Stimulated activated CD8-positive, alpha-beta memory T cell treated with anti-CD3 and anti-CD28 coated beads, Interleukin-7, amount 100 ng/mL, for 48 hours (primary cell): ENCODE measurements around the gene SUPV3L1.
"Not testable (repeated sequence)": the region's sequence is repeated elsewhere in the genome, so short reads cannot be mapped to it uniquely, and the experiment has no call there.

ENCODE experiments used
- DNase-seq, 2 donors: peaks; one replicate each; pipeline ENCODE4 v3.0.0-alpha.2; 2020; ENCODE audit warnings: low read depth in 1 of 2; ENCODE audit errors: extremely low read depth in 1 of 2

The SUPV3L1 gene

DNA sequence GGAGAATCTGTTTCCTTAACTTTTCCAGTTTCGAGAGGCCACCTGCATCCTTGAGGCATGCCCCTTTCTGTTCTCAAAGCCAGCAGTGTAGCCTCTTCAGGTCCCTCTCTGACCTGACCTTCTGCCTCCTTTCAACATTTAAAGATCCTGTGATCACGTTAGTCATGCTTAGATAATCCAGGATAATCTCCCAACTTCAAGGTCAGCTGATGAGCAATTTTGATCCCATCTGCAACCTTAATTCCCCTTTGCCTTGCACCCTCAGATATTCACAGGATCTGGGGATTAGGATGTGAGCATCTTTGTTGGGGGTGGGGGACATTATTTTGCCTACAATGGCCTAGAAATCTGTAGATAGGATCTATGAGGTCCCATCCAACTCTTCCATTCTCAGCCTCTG lies 48.1 kb downstream of the SUPV3L1 start:
- no peak for DNase-seq

DNA sequence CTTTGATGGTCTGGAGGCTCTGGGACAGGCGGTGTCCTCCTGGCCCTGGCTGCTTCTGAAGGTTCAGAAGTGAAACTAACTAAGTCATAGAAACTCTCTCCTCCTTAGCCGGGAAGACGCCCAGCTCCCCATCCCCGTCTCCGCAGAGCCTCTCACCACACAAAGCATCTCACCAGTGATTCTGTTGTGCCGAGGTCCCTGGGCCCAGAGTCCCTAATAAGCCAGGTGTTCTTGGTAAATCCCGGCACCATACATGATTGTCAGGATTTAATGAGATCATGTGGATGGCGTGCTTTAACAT lies 49.5 kb downstream of the SUPV3L1 start:
- DNase-seq = no peak

DNA sequence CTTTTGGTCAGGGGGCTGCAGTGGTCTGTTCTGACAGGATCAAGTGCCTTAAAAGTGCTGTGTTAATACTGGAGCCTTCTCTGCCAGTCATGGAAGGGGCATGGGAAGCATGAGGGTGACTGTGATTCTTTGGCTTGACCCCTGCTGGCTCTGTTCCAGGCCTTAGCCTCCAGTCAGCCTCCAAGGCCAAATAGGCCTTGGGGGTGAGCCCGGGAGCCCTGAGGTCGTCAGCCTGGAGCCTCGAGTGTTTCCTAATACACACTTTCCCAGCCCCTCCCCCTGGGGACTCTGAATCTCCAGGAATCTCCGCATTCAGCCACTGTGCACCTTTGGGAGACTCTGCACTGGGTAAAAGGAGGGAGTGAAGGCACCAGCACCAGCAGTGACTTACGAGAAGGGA lies 50.1 kb downstream of the SUPV3L1 start:
- no peak for DNase-seq

DNA sequence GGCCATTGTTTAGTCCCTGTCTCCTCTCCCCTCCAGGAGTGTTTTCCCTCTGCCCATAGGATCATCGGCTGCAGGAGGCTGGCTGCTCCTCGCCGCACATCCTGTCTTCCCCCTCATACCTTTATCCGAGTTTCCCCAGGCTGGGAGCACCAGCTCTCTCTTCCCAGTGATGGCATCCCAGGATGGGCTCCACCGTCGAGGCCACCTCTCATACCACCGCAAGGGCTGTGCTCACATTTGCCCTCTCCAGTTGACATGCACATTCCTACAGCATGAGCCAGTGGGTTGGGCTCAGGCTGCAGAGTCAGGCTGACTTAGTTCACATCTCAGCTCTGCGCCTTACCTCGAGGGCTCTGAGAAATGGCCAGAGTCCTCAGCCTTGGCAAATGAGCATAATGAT lies 52.2 kb downstream of the SUPV3L1 start:
- no peak for DNase-seq

DNA sequence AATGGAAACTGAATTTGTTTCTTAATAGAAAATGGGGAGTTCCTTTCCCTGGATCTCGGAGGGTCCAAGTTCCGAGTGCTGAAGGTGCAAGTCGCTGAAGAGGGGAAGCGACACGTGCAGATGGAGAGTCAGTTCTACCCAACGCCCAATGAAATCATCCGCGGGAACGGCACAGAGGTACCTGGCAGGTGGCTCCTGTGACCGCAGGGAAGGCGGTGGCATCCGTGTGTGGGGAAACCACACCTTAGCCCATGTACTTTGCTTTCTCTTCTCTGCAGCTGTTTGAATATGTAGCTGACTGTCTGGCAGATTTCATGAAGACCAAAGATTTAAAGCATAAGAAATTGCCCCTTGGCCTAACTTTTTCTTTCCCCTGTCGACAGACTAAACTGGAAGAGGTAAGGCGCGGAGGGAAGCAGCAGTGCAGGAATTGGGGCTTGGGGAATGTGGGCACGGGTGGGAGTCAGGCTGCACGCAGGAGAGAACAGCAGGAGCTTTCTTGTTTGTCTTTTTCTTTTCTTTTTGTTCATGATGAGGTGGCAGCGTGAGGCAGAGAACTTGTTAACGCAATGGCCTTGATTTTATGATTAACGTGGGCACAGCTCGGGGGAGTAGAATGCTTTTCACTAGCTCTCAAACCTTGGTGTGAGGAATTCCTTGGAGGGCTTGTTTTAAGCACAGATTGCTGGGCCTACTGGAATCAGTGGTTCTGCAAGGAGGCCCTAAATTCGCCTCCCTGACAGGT lies 52.9 kb downstream of the SUPV3L1 start:
- DNase-seq = no peak

DNA sequence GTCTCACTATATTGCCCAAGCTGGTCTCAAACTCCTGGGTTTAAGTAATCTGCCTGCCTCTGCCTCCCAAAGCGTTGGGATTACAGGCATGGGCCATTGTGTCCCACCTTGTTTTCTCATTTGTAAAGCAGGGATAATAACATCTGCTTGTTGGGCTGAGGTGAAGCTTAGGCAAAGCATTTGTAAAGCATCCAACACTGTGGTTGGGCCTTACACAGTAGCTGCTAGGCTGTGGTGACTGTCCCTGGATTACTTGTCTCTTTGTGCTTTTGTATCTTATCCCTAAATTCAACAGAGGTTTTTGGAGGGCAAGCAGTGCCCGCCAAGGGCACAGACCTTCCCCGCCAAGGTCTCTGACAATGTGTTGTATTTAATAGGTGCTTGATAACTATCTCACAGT lies 54.4 kb downstream of the SUPV3L1 start:
- DNase-seq = no peak

DNA sequence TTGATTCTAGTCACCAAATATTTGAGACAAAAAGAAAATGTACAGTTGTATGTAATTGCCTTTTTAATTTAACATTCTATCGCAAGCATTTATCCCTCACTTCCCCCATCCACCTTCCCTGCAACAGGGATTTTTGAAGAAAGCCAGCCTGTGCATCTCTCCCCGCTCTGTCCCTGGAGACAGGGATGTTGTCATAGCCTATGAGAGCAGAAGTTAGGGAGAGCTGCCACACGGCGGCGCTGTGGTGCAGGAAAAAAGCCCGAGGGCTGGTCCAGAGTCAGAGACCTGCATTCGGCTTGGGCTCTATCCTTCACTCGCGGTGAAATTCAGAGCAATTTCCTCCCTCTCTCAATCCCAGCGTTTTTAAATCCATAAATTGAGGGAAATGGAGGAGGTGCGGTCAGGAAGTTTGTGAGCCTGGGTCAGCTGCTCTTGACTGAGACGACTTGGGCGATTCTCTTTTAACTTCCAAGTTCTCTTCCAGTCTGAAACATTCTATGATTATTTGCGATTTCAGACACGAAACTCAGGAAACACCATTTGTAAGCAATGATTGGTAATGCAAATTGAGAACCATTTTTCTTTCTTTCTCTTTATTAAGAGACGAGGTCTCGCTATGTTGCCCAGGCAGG lies 57.6 kb downstream of the SUPV3L1 start:
- DNase-seq = peak; percentile 55 to 66

DNA sequence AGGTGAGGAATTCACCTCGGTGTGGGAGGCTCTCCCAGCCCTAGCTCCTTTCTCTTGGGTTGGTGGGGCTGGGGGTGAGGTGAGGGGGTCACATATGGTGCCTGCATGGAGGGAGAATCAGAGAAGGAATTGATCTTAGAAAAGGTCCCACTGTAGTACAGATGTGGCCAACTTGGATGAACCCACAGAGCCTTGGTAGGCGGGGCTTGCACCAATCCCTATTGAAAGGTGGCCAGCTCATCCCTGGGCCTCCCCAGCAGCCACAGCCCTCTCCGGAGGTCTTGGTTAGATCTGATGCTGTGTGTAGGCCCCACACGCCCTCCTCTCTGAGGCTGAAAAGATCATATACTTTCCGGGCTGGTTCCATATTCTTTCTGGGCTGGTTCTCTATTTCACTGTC lies 59.1 kb downstream of the SUPV3L1 start:
- DNase-seq = no peak

DNA sequence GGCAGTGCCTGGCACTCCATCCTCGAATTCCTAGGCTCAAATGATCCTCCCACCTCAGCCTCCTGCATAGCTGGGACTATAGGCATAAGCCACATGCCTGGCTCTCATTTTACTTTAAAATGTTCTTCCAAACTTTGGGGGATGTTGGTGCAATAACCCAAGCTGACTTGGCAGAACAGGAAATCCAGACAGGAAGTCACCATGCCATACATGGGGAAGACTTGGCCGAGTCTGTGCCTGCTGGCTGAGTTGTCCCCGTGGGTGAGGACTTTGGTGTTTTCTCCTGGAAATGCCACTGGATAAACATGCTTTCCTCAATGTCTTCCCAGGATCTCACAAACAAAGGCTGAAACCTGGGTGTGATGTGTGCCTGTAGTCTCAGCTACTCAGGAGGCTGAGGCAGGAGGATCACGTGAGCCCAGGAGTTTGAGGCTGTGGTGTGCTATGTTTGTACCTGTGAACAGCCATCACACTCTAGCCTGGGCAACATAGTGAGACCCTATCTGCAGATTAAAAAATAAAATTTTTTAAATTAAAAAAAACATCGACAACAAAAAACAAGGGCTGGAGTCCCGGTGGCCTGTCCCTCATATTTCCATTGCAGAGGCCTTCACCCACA lies 59.9 kb downstream of the SUPV3L1 start:
- no peak for DNase-seq

DNA sequence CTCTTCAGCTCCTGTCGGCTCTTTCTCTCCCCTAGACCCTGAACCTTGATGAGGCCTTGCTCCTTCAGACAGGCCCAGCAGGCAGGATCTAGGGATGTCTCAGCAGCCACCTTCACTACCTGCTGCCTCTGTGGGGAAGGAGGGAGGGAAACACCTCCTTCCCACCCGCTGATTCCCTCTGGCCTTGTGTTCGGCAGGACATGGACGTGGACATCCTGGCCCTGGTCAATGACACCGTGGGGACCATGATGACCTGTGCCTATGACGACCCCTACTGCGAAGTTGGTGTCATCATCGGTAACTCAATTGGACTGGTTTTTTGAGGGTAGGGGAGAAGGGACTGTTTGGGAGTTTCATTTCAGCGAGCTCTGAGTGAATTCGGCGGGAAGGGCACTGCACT lies 60.4 kb downstream of the SUPV3L1 start:
- DNase-seq = no peak

DNA sequence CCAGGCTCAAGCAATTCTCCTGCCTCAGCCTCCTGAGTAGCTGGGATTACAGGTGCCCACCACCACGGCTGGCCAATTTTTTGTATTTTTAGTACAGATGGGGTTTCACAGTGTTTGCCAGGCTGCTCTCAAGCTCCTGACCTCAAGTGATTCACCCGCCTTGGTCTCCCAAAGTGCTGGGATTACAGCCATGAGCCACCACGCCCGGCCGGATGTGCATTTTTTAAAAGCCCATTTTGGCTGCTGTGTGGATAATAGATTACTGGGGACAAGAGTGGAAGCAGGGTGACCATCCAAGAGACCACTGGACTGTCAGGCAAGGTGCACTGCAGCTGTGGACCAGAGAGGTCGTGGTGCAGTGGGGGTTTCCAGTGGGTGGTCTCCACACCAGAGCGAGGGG lies 61.5 kb downstream of the SUPV3L1 start:
- DNase-seq = no peak

DNA sequence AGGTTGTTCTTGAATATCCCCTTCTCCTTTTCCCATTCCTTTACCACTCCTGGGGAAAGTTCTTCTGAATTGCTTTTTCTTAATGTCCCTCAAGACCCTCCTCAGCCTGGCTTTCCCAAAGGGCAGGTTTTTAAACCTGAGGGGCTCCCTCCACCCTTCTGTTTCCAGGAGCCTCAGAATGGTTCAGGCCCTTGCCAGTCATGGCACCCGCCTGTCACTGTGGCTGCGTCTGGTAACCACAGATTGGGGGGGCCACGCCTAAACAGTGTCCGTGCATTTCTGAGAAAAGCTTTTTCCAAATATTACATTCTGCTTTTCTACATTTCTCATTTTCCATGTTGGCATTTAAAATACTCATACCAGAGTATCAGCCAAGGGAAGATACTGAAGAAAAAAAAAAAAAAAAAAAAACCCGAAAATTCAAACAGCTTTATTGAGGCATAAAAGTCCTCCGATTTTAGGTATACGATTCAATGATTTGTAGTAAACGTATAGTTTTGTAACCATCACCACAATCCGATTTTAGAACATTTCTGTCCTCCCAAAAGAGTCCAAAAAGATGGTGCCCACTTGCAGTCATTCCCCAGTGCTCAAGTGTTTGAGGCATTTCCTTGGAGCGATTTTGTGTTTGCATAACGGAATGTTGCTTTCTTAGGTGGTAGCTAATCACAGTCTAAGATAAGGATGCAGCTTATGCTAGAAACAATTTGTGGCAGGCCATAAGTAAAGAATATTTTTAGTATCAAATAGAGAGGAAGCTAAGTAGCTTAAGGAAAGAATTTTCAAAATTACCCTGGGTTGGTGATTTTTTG lies 62.2 kb downstream of the SUPV3L1 start:
- no peak for DNase-seq

DNA sequence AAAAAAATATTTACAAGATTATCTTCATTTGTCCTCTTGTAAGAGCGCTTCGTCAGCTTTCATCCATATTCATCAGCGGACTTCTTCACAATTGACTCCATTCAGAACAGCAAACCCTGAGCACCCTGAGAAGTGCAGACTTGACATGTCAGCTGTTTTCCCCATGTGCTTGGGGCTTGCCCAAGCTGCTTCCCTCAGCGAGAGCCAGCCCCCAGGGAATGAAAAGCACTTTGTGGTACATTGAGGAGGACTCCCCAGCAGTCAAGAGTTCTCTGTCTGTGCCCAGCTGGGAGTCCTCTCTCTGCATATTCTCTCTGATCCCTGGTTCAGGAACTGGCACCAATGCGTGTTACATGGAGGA lies 62.8 kb downstream of the SUPV3L1 start:
- DNase-seq = no peak

DNA sequence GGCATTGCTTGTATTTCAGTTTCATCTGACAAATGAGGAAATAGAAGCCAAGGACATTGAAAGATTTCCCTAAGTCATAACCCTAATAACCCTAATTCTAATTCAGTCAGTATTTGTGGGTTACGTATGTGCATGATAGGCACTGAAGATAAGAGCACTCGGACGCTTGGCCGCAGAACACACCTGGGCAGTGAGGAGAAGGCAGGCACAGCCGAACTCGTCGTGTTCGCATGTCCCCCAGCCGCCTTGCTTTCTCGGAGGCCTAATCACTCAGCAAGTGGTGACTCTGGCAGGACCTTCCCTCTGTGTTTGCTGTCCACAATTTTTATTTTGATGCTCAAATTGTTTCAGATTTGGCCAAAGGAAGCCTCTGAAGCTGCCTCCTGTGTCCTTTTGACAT lies 63.8 kb downstream of the SUPV3L1 start:
- no peak for DNase-seq

DNA sequence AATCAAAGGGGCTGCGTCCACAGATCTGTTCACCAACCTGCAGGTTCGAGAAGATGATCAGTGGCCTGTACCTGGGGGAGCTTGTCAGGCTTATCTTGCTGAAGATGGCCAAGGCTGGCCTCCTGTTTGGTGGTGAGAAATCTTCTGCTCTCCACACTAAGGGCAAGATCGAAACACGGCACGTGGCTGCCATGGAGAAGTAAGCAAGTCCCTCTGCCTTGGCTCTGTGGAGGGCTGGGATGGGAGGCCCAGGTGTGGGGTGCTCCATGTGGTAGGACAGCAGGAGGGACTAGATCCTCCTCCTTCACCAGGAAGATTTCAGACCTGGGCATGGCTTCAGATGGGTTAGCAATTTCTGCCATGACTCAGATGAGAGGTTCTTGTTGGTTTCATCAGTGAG lies 66.0 kb downstream of the SUPV3L1 start:
- no peak for DNase-seq

DNA sequence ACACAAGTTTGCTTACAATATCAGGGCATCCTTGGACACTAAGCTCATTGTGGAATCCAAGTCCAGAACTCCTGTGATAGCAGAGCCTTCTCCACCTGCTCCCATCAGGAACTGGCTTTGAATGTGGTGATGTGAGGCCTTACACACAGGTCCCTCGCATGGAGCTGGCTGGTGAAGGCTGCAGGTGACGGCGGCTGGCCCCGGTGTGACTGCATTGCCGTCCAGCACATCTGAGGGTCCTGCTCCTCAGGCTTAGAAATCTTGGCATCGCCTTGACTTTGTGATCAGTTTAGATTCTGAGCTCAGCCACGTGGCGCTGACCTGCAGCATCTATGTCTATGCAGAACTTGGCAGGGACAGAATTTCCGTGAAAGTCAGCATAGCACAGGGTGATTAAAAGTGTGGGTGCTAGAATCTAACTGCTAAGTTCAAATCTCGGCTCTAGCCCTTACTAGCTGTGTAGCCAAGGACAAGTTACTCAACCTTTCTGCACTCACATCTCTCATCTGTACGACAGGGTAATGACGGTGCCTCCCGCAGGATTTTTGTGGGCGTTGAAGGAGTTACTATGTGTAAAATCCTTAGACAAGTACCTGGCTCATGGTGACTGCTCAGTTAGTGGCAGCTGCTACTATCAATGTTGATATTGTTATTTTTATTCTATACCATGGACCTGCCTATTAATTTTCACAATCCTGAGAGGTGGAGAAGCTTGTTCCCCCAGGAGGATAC lies 66.7 kb downstream of the SUPV3L1 start:
- no peak for DNase-seq

DNA sequence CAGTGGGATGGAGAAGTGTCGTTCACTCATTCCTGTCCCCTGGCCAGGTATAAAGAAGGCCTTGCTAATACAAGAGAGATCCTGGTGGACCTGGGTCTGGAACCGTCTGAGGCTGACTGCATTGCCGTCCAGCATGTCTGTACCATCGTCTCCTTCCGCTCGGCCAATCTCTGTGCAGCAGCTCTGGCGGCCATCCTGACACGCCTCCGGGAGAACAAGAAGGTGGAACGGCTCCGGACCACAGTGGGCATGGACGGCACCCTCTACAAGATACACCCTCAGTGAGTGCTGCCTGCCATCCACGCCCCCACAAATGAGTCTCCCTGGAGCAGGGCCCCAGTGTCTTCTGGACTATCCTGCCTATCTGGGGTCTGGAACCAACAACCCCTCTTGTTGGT lies 67.3 kb downstream of the SUPV3L1 start:
- DNase-seq = no peak

DNA sequence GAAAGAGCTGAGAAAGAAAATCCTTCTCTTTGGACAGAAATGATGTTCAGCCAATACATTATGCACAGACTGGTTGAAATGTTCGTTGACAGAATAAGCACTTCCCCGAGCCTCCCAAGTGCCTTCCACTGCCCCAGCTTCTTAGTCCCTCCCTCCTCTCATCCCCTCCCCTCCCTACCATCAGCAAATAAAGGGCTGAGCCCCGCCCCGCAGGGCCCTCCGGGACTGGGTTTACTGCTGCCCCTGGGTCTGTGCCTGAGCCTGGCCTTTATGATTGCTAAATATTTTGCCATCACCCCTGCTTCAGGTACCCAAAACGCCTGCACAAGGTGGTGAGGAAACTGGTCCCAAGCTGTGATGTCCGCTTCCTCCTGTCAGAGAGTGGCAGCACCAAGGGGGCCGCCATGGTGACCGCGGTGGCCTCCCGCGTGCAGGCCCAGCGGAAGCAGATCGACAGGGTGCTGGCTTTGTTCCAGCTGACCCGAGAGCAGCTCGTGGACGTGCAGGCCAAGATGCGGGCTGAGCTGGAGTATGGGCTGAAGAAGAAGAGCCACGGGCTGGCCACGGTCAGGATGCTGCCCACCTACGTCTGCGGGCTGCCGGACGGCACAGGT lies 68.2 kb downstream of the SUPV3L1 start:
- no peak for DNase-seq

DNA sequence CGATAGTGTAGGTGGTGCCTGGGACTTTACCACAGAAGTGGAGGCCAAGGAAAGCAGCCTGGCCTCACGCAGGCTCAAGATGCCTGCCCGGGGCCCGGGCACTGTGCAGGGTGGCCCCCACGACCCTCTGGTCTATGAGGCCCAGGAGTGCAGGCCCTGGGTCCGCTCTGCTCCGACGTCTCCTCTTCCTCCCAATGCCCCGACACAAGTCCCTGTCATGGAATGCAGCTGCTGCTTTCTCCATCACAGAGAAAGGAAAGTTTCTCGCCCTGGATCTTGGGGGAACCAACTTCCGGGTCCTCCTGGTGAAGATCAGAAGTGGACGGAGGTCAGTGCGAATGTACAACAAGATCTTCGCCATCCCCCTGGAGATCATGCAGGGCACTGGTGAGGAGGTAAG lies 70.0 kb downstream of the SUPV3L1 start:
- no peak for DNase-seq

DNA sequence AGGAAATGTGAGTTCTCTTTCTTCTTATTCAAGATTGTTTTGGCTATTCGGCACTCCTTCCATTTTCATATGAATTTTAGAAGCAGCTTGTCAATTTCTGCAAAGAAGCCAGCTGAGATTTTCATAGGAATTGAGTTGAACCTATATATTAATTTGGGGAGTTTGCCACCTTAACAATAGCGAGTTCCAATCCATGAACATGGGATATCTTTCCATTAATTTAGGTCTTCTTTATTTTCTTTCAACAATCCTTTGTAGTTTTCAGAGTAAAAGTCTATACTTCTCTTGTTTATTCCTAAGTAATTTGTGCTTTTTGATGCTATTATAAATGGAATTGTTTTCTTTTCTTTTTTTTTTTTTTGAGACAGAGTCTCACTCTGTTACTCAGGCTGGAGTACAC lies 71.4 kb downstream of the SUPV3L1 start:
- DNase-seq = not testable (repeated sequence)

DNA sequence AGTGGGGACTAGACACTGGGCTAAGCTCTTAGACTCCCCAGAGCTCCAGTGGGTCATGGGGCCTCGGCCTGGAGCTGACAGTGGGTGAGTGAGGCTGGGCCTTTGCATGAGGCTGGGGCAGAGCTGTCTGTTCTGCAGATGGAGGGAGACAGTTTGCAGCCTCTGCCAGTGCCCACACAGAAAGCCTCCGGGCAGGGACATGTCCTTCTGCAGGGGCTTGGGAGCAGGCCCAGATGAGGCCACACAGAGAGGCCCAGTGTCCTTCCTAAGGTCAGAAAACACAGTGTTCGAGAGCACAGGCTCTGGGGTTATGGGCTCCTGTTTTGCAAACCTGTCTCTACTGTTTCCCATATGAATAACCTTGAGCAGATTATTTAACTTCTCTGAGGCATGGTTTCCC lies 73.1 kb downstream of the SUPV3L1 start:
- no peak for DNase-seq
